Nephron progenitor cell (in vitro differentiated cells): Measurements from ENCODE around the gene RPRD1B.

Source experiments
- DNase-seq: peaks from one replicate; pipeline ENCODE4 v3.0.0; 2021
- H3K27ac Mint-ChIP-seq: 2 replicates; pipeline ENCODE4 v1.8.0; 2021; ENCODE audit warnings: mild to moderate bottlenecking, moderate library complexity, mixed read lengths
- H3K27me3 Mint-ChIP-seq: 2 replicates; pipeline ENCODE4 v1.8.0; 2021; ENCODE audit warnings: mild to moderate bottlenecking, low read depth, mixed read lengths; ENCODE audit not compliant: poor library complexity
- H3K36me3 Mint-ChIP-seq: 2 replicates; pipeline ENCODE4 v1.8.0; 2021; ENCODE audit warnings: low read depth, mixed read lengths
- H3K4me1 Mint-ChIP-seq: 2 replicates; pipeline ENCODE4 v1.8.0; 2021; ENCODE audit warnings: mixed read lengths
- H3K4me3 Mint-ChIP-seq: 2 replicates; pipeline ENCODE4 v1.8.0; 2021; ENCODE audit warnings: mild to moderate bottlenecking, moderate library complexity, mixed read lengths
- H3K9me3 Mint-ChIP-seq: 2 replicates; pipeline ENCODE4 v1.8.0; 2021; ENCODE audit warnings: mild to moderate bottlenecking, moderate library complexity, mixed read lengths
- TF ChIP-seq, protein P1 (sequence below): fragments of 200-600 bp; sonication (generic); IDR thresholded peaks from 2 replicates; pipeline ENCODE4 v1.5.0; 2021; ENCODE audit warnings: antibody characterized with exemption

Gene RPRD1B

DNA sequence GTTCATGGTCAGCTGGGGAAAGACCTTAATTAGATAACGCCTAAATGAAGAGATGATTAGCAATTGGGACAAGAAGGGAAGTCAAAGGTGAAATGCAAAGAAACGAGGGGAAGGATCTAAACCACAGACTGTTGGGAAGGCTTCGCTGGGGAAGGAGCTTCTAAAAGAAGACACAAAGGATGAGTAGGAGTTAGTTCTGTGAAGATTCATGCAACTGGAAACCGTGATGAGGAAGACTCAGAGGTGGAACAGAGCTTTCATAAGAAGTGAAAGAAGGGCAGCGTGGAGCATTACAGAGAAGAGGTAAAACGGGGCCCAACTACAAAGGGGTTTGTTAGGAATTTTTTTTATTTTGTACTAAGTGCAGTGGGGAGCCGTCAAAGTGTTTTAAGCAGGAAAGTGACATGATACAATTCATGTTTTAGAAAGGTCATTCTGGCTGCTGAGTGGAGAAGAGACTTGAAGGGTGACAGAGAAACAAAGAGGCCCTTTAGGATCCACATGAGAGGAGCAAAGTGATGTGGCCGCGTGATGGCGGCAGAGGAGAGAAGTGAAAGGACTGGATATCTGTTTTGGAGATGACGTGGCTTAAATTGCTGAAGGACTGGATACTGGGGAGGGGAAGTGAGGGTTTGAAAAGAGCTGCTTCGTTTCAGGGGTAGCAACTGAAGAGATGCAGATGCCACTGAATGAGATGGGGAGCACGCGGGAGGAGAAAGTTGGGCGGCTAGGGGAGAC lies 33.9 kb upstream of the RPRD1B start:
- no peak overlapping the region for H3K4me3 Mint-ChIP-seq
- no peaks in the 10 kb centered on the region for H3K9me3 Mint-ChIP-seq
- H3K36me3 Mint-ChIP-seq = peaks cover 63% of the 10 kb centered on the region
- TF ChIP-seq, protein P1, sequence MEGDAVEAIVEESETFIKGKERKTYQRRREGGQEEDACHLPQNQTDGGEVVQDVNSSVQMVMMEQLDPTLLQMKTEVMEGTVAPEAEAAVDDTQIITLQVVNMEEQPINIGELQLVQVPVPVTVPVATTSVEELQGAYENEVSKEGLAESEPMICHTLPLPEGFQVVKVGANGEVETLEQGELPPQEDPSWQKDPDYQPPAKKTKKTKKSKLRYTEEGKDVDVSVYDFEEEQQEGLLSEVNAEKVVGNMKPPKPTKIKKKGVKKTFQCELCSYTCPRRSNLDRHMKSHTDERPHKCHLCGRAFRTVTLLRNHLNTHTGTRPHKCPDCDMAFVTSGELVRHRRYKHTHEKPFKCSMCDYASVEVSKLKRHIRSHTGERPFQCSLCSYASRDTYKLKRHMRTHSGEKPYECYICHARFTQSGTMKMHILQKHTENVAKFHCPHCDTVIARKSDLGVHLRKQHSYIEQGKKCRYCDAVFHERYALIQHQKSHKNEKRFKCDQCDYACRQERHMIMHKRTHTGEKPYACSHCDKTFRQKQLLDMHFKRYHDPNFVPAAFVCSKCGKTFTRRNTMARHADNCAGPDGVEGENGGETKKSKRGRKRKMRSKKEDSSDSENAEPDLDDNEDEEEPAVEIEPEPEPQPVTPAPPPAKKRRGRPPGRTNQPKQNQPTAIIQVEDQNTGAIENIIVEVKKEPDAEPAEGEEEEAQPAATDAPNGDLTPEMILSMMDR = no peak
- H3K4me1 Mint-ChIP-seq = no peaks in the 10 kb centered on the region
- H3K27me3 Mint-ChIP-seq = no peaks in the 10 kb centered on the region
- no peak overlapping the region for H3K27ac Mint-ChIP-seq
- DNase-seq = no peak

DNA sequence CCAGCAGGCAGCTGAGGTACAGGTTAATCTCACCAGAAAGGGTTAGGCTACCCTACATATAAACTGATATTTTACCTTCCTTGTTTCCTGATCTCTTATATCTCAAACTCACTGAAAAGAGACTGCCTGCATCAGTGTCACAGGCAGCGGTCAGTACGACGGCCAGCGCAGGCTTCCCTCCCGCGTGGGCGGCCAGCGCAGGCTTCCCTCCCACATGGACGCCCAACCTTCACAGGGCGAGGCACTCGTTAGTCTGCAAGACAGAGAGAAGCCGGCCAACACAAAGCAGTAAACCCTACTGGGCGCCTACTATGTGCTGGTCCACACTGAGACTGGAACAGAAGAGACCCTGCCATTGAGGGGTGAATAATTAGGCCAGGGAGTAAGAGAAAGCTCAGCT lies 33.3 kb upstream of the RPRD1B start:
- Mint-ChIP-seq H3K9me3 (no peaks in the 10 kb centered on the region), H3K36me3 (peaks cover 61% of the 10 kb centered on the region), H3K4me1 (no peaks in the 10 kb centered on the region), H3K27me3 (no peaks in the 10 kb centered on the region), H3K27ac (no peak overlapping the region), H3K4me3 (no peak overlapping the region)
- no peak for DNase-seq
- TF ChIP-seq, protein P1 = no peak

DNA sequence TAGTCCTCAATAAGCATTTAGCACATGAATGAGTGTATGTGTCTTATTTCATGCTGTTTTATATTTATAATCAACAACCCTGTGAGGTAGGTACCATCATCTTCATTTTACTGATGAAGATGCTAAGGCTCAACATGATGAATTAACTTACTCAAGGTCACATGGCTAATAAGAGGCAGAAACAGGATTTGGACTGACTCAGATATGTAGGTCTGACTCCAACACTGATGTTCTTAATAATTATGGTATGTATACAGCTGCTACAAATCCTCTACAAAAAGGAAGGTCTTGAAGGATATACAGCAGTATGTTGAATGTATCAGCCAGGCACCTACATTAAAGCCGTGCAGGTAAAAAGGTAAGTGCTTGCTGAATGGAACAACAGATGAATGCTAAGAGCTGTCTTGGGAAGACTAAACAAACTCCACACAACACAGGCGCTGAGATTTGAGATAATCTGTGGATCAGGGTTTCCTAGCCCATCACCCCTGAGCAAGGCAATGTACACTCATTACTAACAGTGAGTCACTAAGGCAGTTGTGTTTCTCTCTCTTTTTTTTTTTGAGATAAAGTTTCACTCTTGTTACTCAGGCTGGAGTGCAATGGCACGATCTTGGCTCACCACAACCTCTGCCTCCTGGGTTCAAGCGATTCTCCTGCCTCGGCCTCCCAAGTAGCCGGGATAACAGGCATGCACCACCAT lies 32.2 kb upstream of the RPRD1B start:
- TF ChIP-seq, protein P1 = no peak
- Mint-ChIP-seq H3K4me1 (no peaks in the 10 kb centered on the region), H3K27ac (no peak overlapping the region), H3K4me3 (no peak overlapping the region), H3K36me3 (peaks cover 60% of the 10 kb centered on the region), H3K27me3 (no peaks in the 10 kb centered on the region), H3K9me3 (no peaks in the 10 kb centered on the region)
- DNase-seq = no peak

DNA sequence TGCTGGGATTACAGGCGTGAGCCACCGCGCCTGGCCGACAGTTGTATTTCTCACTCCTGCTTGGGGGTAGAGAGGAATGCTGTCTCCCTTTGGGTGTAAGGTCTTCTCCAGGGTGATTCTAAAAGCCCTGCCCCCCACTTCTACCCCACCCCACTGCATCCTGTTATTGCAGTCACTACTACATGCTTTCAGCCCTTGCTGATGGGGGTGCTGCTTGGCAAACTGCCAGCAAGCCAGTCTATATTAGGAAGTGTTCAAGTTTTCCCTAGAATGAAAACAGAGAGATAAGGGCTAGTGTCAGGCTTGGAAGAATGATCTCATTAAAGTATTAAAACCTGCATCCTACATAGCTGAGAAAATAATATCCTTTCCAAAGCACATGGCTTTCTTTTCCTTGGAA lies 31.6 kb upstream of the RPRD1B start:
- Mint-ChIP-seq H3K4me1 (no peaks in the 10 kb centered on the region), H3K9me3 (no peaks in the 10 kb centered on the region), H3K27me3 (no peaks in the 10 kb centered on the region), H3K4me3 (no peak overlapping the region), H3K36me3 (peaks cover 60% of the 10 kb centered on the region), H3K27ac (no peak overlapping the region)
- no peak for DNase-seq
- TF ChIP-seq, protein P1 = no peak

DNA sequence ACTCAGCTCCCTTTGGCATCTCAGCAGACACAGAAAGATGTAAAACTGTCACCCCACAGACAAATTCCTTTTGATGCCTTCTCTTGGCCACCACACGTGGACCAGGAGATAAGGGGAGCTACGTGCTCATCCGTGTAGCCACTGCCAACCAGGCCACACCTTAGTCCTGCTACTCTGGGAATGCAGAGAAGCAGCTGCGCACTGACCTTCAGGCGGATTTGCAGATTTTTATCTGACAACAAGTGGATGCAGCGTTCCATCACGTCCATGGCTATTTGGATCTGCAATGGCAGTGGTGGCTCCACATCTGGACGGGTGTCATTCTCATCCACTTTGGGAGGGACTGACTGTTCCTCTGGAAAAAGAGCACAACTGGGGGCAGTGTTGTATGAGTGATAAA lies 31.1 kb upstream of the RPRD1B start:
- DNase-seq = no peak
- H3K9me3 Mint-ChIP-seq = no peaks in the 10 kb centered on the region
- TF ChIP-seq, protein P1 = no peak
- no peaks in the 10 kb centered on the region for H3K4me1 Mint-ChIP-seq
- peaks cover 56% of the 10 kb centered on the region for H3K36me3 Mint-ChIP-seq
- no peak overlapping the region for H3K27ac Mint-ChIP-seq
- no peaks in the 10 kb centered on the region for H3K27me3 Mint-ChIP-seq
- no peak overlapping the region for H3K4me3 Mint-ChIP-seq

DNA sequence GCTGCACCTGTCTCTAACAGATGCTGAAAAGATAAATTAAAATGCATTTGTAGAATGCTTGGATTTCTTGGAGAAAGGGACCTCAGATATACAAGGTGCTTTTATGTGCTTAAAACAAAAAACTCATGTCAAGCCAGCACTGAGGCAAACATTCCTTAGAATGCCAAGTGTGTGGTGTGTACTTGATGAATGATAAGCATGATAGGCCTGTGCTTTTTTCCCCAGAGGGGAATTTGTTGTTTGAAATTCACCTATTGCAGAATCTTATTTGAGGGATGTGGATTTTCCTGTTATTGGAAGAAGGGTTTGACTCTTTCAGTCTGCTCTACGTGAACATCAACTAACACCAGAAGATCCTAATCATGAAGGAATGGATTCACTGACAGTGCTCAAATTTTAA lies 29.1 kb upstream of the RPRD1B start:
- Mint-ChIP-seq H3K27ac (no peak overlapping the region), H3K4me1 (no peaks in the 10 kb centered on the region), H3K27me3 (no peaks in the 10 kb centered on the region), H3K36me3 (peaks cover 60% of the 10 kb centered on the region), H3K4me3 (no peak overlapping the region), H3K9me3 (no peaks in the 10 kb centered on the region)
- TF ChIP-seq, protein P1 = no peak
- no peak for DNase-seq
